ENCODE measurements around the gene TNFRSF8.

Gene TNFRSF8

DNA sequence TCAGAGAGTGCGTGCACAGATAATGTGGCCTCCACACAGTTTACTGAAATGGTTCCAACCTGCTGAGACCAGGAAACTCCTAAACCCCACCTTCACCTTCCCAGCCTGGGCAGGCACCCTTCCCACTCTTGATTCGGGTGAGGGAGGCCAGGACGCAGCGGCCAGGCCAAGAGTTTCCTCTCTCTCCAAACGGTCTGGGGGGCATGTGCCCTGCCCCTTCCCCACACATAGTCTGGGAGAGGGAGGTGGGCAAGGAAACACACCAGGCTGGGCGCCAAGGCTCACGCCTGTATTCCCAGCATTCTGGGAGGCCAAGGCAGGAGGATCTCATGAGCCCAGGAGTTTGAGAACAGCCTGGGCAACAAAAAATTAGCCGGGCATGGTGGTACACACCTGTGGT is 9.6 kb downstream of the TNFRSF8 start:
- H3K4me3 ChIP-seq (ENCODE audit: low read depth, low read length), result no peak overlapping the region
- TF ChIP-seq, protein P1, sequence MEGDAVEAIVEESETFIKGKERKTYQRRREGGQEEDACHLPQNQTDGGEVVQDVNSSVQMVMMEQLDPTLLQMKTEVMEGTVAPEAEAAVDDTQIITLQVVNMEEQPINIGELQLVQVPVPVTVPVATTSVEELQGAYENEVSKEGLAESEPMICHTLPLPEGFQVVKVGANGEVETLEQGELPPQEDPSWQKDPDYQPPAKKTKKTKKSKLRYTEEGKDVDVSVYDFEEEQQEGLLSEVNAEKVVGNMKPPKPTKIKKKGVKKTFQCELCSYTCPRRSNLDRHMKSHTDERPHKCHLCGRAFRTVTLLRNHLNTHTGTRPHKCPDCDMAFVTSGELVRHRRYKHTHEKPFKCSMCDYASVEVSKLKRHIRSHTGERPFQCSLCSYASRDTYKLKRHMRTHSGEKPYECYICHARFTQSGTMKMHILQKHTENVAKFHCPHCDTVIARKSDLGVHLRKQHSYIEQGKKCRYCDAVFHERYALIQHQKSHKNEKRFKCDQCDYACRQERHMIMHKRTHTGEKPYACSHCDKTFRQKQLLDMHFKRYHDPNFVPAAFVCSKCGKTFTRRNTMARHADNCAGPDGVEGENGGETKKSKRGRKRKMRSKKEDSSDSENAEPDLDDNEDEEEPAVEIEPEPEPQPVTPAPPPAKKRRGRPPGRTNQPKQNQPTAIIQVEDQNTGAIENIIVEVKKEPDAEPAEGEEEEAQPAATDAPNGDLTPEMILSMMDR (IDR thresholded peaks at IDR 0.05; ENCODE audit: insufficient read depth, low read depth, low read length, missing control alignments), result no peak
- no peak for DNase-seq (ENCODE audit: low read depth)

DNA sequence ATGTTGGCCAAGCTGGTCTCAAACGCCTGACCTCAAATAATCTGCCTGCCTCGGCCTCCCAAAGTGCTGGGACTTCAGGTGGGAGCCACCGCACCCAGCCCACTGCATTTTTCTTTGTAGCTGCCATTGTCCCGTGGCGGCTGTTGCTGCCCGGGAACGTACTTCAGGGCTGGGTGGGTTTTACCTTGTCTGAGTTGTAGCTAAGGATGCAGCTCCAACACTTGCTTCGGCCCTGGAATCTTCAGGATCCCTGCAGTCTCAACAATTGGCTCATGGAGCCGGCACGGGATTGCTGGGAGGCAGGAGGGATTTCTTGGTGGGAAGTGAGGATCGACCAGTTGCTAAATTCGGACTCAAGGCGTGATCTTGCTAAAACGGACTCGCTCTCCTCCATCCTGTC is 10.7 kb downstream of the TNFRSF8 start:
- DNase-seq (ENCODE audit: low read depth), result no peak
- no peak overlapping the region for H3K4me3 ChIP-seq (ENCODE audit: low read depth, low read length)
- TF ChIP-seq, protein P1 (IDR thresholded peaks at IDR 0.05; ENCODE audit: insufficient read depth, low read depth, low read length, missing control alignments), result no peak

DNA sequence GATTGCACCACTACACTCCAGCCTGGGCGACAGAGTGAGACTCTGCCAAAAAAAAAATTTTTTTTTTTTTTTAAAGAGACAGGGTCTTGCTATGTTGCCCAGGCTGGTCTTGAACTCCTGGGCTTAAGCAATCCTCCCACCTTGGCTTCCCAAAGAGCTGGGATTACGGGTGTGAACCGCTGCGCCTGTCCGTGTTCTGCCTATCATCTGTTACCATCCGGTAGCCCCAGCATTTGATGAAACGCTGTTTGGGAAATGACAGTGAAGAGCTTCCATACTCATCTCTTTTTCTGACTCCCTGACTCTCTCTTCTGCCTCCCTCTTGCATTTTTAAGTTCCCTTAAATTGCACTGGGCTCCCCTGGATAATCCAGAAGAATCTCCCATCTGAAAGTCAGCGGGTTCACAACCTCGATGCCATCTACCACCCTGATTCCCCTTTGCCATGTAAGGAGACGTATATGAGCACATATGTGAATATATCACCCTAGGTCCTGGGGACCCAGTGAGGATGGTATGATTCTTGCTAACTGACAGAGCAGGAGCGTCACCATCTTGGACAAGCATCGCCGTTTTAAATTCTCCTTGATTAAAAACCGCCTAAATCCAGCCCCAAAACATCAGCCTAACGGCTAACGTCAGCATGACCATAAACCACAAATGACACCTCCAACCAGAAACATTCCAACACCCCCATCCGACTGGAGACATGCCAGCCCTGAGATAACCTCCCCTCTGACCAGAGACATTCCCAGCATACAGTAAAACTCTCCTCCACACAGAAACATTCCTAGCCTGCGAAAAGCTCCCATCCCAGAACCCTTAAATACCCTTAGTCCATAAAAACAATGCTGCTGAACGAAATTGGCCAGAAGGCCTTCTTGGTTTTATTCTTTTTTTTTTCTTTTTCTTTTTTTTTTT is 12.4 kb downstream of the TNFRSF8 start:
- TF ChIP-seq, protein P1 (IDR thresholded peaks at IDR 0.05; ENCODE audit: insufficient read depth, low read depth, low read length, missing control alignments), result no peak
- DNase-seq (ENCODE audit: low read depth), result no peak
- H3K4me3 ChIP-seq (ENCODE audit: low read depth, low read length), result no peak overlapping the region

DNA sequence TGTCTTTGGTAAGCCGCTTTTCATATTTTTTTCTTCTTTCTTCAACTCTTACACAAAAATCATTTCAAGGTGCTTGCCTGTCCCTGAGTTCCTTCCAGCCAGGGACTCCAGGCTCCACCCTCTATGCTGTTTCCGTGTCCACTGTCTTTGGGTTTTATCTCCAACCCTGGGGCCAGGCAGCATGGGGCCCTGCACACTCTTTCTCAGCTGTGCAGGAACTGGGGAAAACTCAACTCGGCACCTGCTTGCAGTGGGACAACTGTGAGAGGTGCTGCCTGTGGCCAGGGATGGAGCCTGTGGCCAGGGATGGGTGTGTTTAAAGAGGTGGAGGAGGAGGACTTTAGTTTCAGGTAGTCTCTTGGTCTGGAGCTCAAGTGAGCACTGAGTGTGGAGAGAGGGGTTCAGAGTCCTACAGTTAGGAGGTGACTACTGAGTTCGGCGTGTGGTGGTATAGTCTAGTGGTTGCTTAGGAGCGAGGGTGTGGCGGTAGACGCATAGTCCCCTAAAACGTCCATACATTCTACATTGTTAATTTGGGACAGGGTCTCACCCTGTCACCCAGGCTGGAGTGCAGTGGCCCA is 13.4 kb downstream of the TNFRSF8 start:
- H3K4me3 ChIP-seq (ENCODE audit: low read depth, low read length), result peak overlapping the region; percentile 16
- no peak for DNase-seq (ENCODE audit: low read depth)
- TF ChIP-seq, protein P1 (IDR thresholded peaks at IDR 0.05; ENCODE audit: insufficient read depth, low read depth, low read length, missing control alignments), result no peak

DNA sequence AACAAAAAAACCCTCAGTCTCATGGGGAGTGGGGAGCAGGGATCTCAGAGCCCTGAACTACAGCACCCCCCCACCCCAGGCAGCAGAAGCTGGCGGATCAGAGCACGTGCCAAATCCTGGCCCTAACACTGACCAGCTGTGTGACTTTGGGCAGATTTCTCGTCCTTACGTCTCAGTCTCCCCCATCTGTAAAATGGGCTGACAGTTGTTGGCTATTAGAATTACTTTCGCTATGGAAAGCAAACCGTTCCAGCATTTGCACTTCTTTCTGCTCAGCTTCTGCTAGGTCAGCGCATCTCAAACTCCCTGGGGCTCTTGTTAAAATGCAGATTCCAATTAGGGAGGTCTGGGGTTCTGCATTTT is 15.5 kb downstream of the TNFRSF8 start:
- no peak for DNase-seq (ENCODE audit: low read depth)
- H3K4me3 ChIP-seq (ENCODE audit: low read depth, low read length), result peak overlapping the region; percentile 32
- TF ChIP-seq, protein P1 (IDR thresholded peaks at IDR 0.05; ENCODE audit: insufficient read depth, low read depth, low read length, missing control alignments), result no peak

DNA sequence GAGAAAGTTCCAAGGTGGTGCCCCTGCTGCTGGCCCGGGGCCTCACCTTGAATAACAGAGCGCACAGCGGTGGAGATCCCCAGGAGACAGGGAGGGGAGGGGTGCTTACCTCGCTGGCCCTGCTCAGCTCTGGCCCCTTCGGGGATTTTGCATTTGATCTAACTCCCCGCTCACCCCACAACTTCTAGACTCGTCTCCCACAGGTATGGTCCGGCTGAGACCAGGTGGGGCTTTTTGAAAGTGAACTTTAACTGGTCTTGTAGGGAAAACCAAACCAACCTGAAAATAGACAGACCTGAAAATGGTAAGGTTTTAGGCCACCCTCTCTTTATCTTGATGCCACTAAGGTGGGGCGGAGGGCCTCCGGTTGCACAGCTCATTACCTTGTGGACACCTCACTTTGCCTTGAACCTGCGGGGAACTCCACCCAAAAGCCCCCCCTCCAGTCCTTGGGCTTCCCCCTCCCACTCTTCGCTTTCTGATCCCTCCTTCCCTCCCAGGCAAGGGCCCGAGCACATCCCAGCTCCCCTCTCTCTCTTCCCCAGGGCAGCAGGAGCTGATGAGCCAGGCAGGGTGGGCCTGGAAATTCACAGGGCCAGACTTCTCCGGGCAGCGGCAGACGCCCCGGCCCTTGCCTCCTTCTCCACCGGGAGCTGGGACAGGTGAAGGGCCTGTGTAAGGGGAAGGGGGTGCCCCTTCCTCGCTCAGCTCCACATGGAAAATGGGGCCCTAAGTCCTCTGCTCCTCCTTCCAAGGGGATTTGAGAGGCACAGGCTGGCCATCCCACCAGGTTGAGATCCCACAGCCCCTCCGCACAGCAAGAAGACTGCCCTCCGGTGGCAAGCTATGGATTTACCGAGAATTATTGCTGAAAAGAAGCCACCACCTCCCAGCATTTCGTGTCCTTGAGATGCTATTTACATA is 16.1 kb downstream of the TNFRSF8 start:
- peak; percentile 90 for DNase-seq (ENCODE audit: low read depth)
- H3K4me3 ChIP-seq (ENCODE audit: low read depth, low read length), result peak overlapping the region; percentile 32
- TF ChIP-seq, protein P1 (IDR thresholded peaks at IDR 0.05; ENCODE audit: insufficient read depth, low read depth, low read length, missing control alignments), result peak; percentile 79

Measured in GM12865 (cell line).